H1 (cell line): Measurements from ENCODE around the gene ACTR1A. TPM values are rescaled to one million over a fixed set of nuclear protein-coding genes. Genes with fewer than 3 reads are reported as not detected.
"Not testable (repeated sequence)": the region's sequence is repeated elsewhere in the genome, so short reads cannot be mapped to it uniquely, and the experiment has no call there.

Experiments used
- CTCF ChIA-PET: fragments of 300-600 bp; sonication (Branson Sonifier 250); formaldehyde crosslinking; loops from one replicate; lab custom pipeline; 2021; ENCODE audit not compliant: partially characterized antibody; lab: Charles Lee
- POLR2A ChIA-PET: fragments of 300-600 bp; sonication (Branson Sonifier 250); formaldehyde crosslinking; loops from one replicate; lab custom pipeline; 2021; ENCODE audit warnings: inconsistent platforms; ENCODE audit not compliant: partially characterized antibody; lab: Charles Lee
- DNase-seq, 2 experiments: peaks; one replicate each; pipeline versions ENCODE4 v3.0.0 to v3.0.0-alpha.2; 2010 to 2022; ENCODE audit warnings: low spot score in 2 of 2, low read depth in 1 of 2, mixed read lengths in 1 of 2
- FAIRE-seq: peaks from 2 replicates; lab custom pipeline; 2011; peaks lifted over from hg19 to GRCh38; lab: Jason Lieb, UNC
- H2AFZ ChIP-seq: 2 replicates; pipeline ENCODE4 v1.8.1; 2012; ENCODE audit warnings: low read length, inconsistent platforms
- H2AK5ac ChIP-seq: 2 replicates; pipeline ENCODE4 v1.6.1; 2013; ENCODE audit warnings: low read depth, low read length
- H2BK120ac ChIP-seq: replicated peaks from 2 replicates; pipeline ENCODE3; 2013; ENCODE audit warnings: low read depth, low read length, inconsistent platforms
- H2BK12ac ChIP-seq: 2 replicates; pipeline ENCODE4 v1.6.1; 2013; ENCODE audit warnings: low read depth, low read length
- H2BK15ac ChIP-seq: 2 replicates; pipeline ENCODE4 v1.6.1; 2013; ENCODE audit warnings: low read length
- H2BK20ac ChIP-seq: 2 replicates; pipeline ENCODE4 v1.6.1; 2013; ENCODE audit warnings: low read length
- H2BK5ac ChIP-seq: 2 replicates; pipeline ENCODE4 v1.6.1; 2013; ENCODE audit warnings: low read depth, low read length
- H3K14ac ChIP-seq: 2 replicates; pipeline ENCODE4 v1.6.1; 2013; ENCODE audit warnings: inconsistent platforms; ENCODE audit not compliant: insufficient read length
- H3K18ac ChIP-seq: 2 replicates; pipeline ENCODE4 v1.6.1; 2013; ENCODE audit warnings: low read length; ENCODE audit errors: extremely low read depth
- H3K23ac ChIP-seq: 2 replicates; pipeline ENCODE4 v1.6.1; 2013; ENCODE audit warnings: inconsistent platforms; ENCODE audit not compliant: insufficient read length
- H3K23me2 ChIP-seq: 2 replicates; pipeline ENCODE4 v1.6.1; 2013; ENCODE audit warnings: low read depth, low read length
- H3K27ac ChIP-seq: 2 replicates; pipeline ENCODE4 v1.6.1; 2011; ENCODE audit warnings: low read depth, low read length, inconsistent platforms
- H3K27me3 ChIP-seq, 4 experiments: replicated peaks in 1 of 4; 1 replicate in 1 of 4; 2 replicates in 3 of 4; pipeline versions ENCODE4 v1.6.1 to v1.8.1; 2011 to 2013; ENCODE audit warnings: low read length in 3 of 4, mild to moderate bottlenecking in 3 of 4, inconsistent platforms in 2 of 4, mixed read lengths in 2 of 4, moderate library complexity in 1 of 4; ENCODE audit not compliant: control insufficient read depth in 3 of 4, insufficient read depth in 3 of 4; ENCODE audit errors: extremely low read depth in 1 of 4
- H3K36me3 ChIP-seq, 4 experiments: 2 replicates each; pipeline versions ENCODE4 v1.6.1 to v1.8.1; 2011 to 2013; ENCODE audit warnings: mild to moderate bottlenecking in 4 of 4, low read length in 3 of 4, moderate library complexity in 2 of 4, control low read depth in 1 of 4, inconsistent platforms in 1 of 4; ENCODE audit not compliant: insufficient read depth in 4 of 4, control insufficient read depth in 2 of 4
- H3K4ac ChIP-seq: replicated peaks from 2 replicates; pipeline ENCODE3; 2013; ENCODE audit warnings: low read length, low read depth, mixed read lengths, inconsistent platforms; ENCODE audit not compliant: insufficient read length
- H3K4me1 ChIP-seq, 4 experiments: replicated peaks in 1 of 4; 1 replicate in 1 of 4; 2 replicates in 3 of 4; pipeline versions ENCODE4 v1.6.1 to v1.8.1; 2011 to 2013; ENCODE audit warnings: low read length in 3 of 4, inconsistent platforms in 2 of 4, mixed read lengths in 1 of 4; ENCODE audit not compliant: insufficient read depth in 4 of 4, control insufficient read depth in 3 of 4
- H3K4me2 ChIP-seq, 2 experiments: 2 replicates each; pipeline versions ENCODE4 v1.6.1 to v1.8.1; 2011 to 2013; ENCODE audit warnings: low read depth in 2 of 2, low read length in 2 of 2, control low read depth in 1 of 2, inconsistent platforms in 1 of 2, mild to moderate bottlenecking in 1 of 2; ENCODE audit not compliant: insufficient read depth in 1 of 2
- H3K4me3 ChIP-seq, 4 experiments: fragments of 200-600, 300-600 bp in 1 of 4; sonication (generic), shearing (Covaris generic), sonication (Bioruptor Twin) in 1 of 4; 2 replicates each; pipeline versions ENCODE4 v1.5.1 to v1.8.1; 2011 to 2016; ENCODE audit warnings: low read length in 4 of 4, low read depth in 3 of 4, control low read depth in 2 of 4, inconsistent platforms in 2 of 4, mild to moderate bottlenecking in 2 of 4, mixed read lengths in 1 of 4, moderate library complexity in 1 of 4; ENCODE audit not compliant: insufficient read depth in 2 of 4; ENCODE audit errors: extremely low read depth in 1 of 4
- H3K56ac ChIP-seq: replicated peaks from 2 replicates; pipeline ENCODE3; 2013; ENCODE audit warnings: low read depth, mild to moderate bottlenecking, mixed read lengths, low read length, inconsistent platforms; ENCODE audit not compliant: insufficient read length
- H3K79me1 ChIP-seq: 2 replicates; pipeline ENCODE4 v1.6.1; 2013; ENCODE audit warnings: low read depth, low read length, control low read depth
- H3K79me2 ChIP-seq, 2 experiments: 2 replicates each; pipeline versions ENCODE4 v1.6.1 to v1.8.1; 2012 to 2013; ENCODE audit warnings: low read length in 2 of 2, mild to moderate bottlenecking in 2 of 2, inconsistent platforms in 1 of 2; ENCODE audit not compliant: insufficient read depth in 2 of 2, control insufficient read depth in 1 of 2
- H3K9ac ChIP-seq, 4 experiments: replicated peaks in 1 of 4; 1 replicate in 1 of 4; 2 replicates in 3 of 4; pipeline versions ENCODE4 v1.6.1 to v1.8.1; 2011 to 2013; ENCODE audit warnings: low read depth in 3 of 4, low read length in 3 of 4, control low read depth in 2 of 4, mild to moderate bottlenecking in 2 of 4, moderate library complexity in 2 of 4, inconsistent platforms in 1 of 4; ENCODE audit errors: extremely low read depth in 1 of 4
- H3K9me3 ChIP-seq, 2 experiments: 2 replicates each; pipeline versions ENCODE4 v1.6.1 to v1.8.1; 2012 to 2013; ENCODE audit warnings: mild to moderate bottlenecking in 2 of 2, moderate library complexity in 2 of 2, control low read depth in 1 of 2, inconsistent platforms in 1 of 2, low read depth in 1 of 2, low read length in 1 of 2, mixed read lengths in 1 of 2; ENCODE audit not compliant: insufficient read depth in 2 of 2
- H4K20me1 ChIP-seq, 2 experiments: replicated peaks in 1 of 2; 2 replicates each; pipeline versions ENCODE3 to v1.8.1; 2011 to 2013; ENCODE audit warnings: inconsistent platforms in 2 of 2, low read length in 2 of 2, mild to moderate bottlenecking in 1 of 2; ENCODE audit not compliant: insufficient read depth in 2 of 2, control insufficient read depth in 1 of 2
- H4K5ac ChIP-seq: 2 replicates; pipeline ENCODE4 v1.6.1; 2013; ENCODE audit warnings: low read length, low read depth, mixed read lengths, inconsistent platforms; ENCODE audit not compliant: insufficient read length
- H4K8ac ChIP-seq: 2 replicates; pipeline ENCODE4 v1.8.0; 2013; ENCODE audit warnings: mild to moderate bottlenecking, moderate library complexity, low read length, inconsistent platforms; ENCODE audit not compliant: insufficient read depth; ENCODE audit errors: extremely low read depth
- H4K91ac ChIP-seq: replicated peaks from 2 replicates; pipeline ENCODE3; 2013; ENCODE audit warnings: low read length, mixed read lengths, inconsistent platforms; ENCODE audit not compliant: insufficient read length
- WGBS, 2 experiments: shearing (Covaris generic) in 1 of 2; methylation state at CpG; one replicate each; pipeline versions ENCODE4 v1.1.6 to v1.1.7; 2013 to 2015; ENCODE audit warnings: low lambda C conversion rate in 2 of 2, mixed read lengths in 2 of 2, inconsistent platforms in 1 of 2, low coverage in 1 of 2, missing lambda C conversion rate in 1 of 2; ENCODE audit not compliant: insufficient replicate concordance in 2 of 2, insufficient coverage in 1 of 2, insufficient read length in 1 of 2; ENCODE audit errors: extremely low coverage in 1 of 2, missing lambda C conversion rate in 1 of 2; 5-methylcytosine and 5-hydroxymethylcytosine counted together
- polyA plus RNA-seq, 7 experiments: library from polyadenylated mRNA; depleted of rRNA in 3 of 7; stranded (reverse) in 5 of 7; unstranded in 2 of 7; fragments of >200 nt in 5 of 7; fragments of 200-250 nt in 2 of 7; gene quantifications; 1 replicate in 5 of 7; 2 replicates in 1 of 7; 4 replicates in 1 of 7; pipeline versions ENCODE4 v1.2.1 to v1.2.3, GENCODE V29; 2011 to 2013; ENCODE audit warnings: missing spikeins in 2 of 7, mixed read lengths in 2 of 7
- total RNA-seq: library from RNA; stranded (reverse); fragmentation: NEBNext Ultra II Directional; extraction: Animal tissue kit (Norgen Biotek cat#: 25700); gene quantifications from 2 replicates; pipeline ENCODE4 v1.2.1, GENCODE V29; 2021

ACTR1A gene
- total and polyA plus RNA-seq, 2 of the 8 experiments (the other 6 are each of a cell fraction or from before 2014, with no cell fraction given), result 78.6 to 86.3 TPM

DNA sequence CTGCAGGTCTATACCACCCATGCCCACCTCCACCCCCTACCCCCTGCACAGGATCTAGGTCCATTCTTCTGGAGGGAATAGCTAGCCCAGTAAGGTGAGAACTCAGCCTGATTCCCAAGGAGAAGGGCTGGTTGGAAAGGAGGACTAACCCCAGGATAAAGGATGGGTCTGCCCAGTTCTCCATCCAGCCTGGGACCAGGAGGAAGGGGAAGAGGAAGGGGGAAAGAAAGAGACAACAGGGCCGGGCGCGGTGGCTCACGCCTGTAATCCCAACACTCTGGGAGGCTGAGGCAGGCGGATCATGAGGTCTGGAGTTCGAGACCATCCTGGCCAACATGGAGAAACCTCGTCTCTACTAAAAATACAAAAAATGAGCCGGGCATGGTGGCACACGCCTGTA is 32.5 kb upstream of the ACTR1A start:
- H2AFZ ChIP-seq, H4K5ac ChIP-seq, H4K20me1 ChIP-seq, H2BK5ac ChIP-seq, H3K4ac ChIP-seq, H3K23ac ChIP-seq, H2AK5ac ChIP-seq, H2BK15ac ChIP-seq, H3K18ac ChIP-seq, H3K27ac ChIP-seq, H3K9ac ChIP-seq, H4K8ac ChIP-seq, H2BK120ac ChIP-seq, H3K4me2 ChIP-seq, H2BK12ac ChIP-seq, H3K27me3 ChIP-seq, H3K56ac ChIP-seq, H3K14ac ChIP-seq, H3K9me3 ChIP-seq, H3K4me3 ChIP-seq, H3K23me2 ChIP-seq, H3K36me3 ChIP-seq, H3K79me1 ChIP-seq, DNase-seq, POLR2A ChIA-PET, H3K79me2 ChIP-seq, H4K91ac ChIP-seq, H3K4me1 ChIP-seq, FAIRE-seq, H2BK20ac ChIP-seq: not testable (repeated sequence)
- CTCF ChIA-PET, result interaction anchor here (1.0 to 1.8 kb wide), 2 partner anchors 10 to 12 kb away, joined by 3 to 6 read pairs; no protein-coding TSS in a partner anchor
- WGBS, 2 experiments, result 94% methylated on average over 5 of the region's 9 CpGs; no CpG with 5 or more reads in 1 of the 2 experiments
